ENCODE data around the gene TTK.

TTK gene

GRCh38 chr6:79969784-79970183, 34.7 kb upstream of the TTK start:
- no peaks in the 10 kb centered on the region for H3K36me3 ChIP-seq (ENCODE audit: control insufficient read depth in 1 of 2, insufficient read depth in 2 of 2, low read depth in 1 of 2, low read length in 2 of 2)
- no peak overlapping the region for H2AFZ ChIP-seq (ENCODE audit: low read depth, low read length)
- no peak overlapping the region for H3K4me2 ChIP-seq (ENCODE audit: low read length, poor library complexity, severe bottlenecking)
- H2BK15ac ChIP-seq (ENCODE audit: low read depth, poor library complexity, severe bottlenecking) = no peak overlapping the region
- 52% methylated on average over 2 of the region's 5 CpGs for WGBS
- H3K27ac ChIP-seq (ENCODE audit: low read length, poor library complexity, severe bottlenecking) = no peak overlapping the region
- no peak overlapping the region for H3K9ac ChIP-seq (ENCODE audit: low read length)
- H2AK5ac ChIP-seq (ENCODE audit: low read length, severe bottlenecking) = no peak overlapping the region
- H3K9me3 ChIP-seq (ENCODE audit: control insufficient read depth, low read length) = peaks cover 9% of the 10 kb centered on the region
- H3K4me1 ChIP-seq (ENCODE audit: control insufficient read depth, insufficient read depth, low read depth, low read length) = no peaks in the 10 kb centered on the region
- H3K18ac ChIP-seq (ENCODE audit: low read depth in 1 of 2, low read length in 2 of 2) = no peak overlapping the region
- no peak overlapping the region for H4K8ac ChIP-seq (ENCODE audit: low read length)
- no peak overlapping the region for H3K14ac ChIP-seq (ENCODE audit: low read length in 2 of 2)
- no peak overlapping the region for H2BK12ac ChIP-seq (ENCODE audit: low read length in 2 of 2)
- H3K23ac ChIP-seq (ENCODE audit: low read length in 2 of 2) = no peak overlapping the region
- DNase-seq = no peak
- no peaks in the 10 kb centered on the region for H3K79me1 ChIP-seq (replicated peaks; ENCODE audit: low read length, poor library complexity, severe bottlenecking)
- H4K91ac ChIP-seq (ENCODE audit: low read length) = no peak overlapping the region
- no peak overlapping the region for H2BK5ac ChIP-seq (ENCODE audit: low read depth, low read length, poor library complexity, severe bottlenecking)
- no peak overlapping the region for H2BK120ac ChIP-seq (ENCODE audit: low read depth, low read length)
- H3K27me3 ChIP-seq (ENCODE audit: control insufficient read depth in 1 of 2, insufficient read depth in 1 of 2, low read length in 2 of 2) = no peaks in the 10 kb centered on the region
- no peak overlapping the region for H3K4me3 ChIP-seq (ENCODE audit: insufficient read depth in 1 of 2, low read depth in 1 of 2, low read length in 2 of 2)
- no peak overlapping the region for H3K4ac ChIP-seq (ENCODE audit: low read depth in 1 of 2, low read length in 2 of 2)

DNA sequence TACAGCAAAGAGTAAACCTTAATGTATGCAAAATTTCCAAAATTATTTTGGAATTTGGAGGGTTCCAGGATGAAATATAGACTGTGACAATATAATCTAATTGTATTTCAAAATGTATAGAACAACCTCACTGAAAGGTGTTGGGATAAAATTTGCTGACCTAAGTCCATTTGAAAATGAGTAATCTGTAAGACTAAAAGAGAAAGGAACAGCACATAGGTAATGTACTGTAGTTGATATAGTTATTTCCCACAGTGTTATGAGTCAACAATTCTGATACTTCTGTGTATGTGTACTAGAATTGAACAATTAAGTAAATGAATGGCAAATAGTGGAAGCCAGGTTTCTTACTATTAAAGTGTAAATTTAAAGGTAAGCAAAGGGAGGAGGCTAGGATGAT, 33.3 kb upstream of the TTK start:
- Histone ChIP-seq H3K79me1 (replicated peaks; ENCODE audit: low read length, poor library complexity, severe bottlenecking) (no peaks in the 10 kb centered on the region), H2BK12ac (ENCODE audit: low read length in 2 of 2) (no peak overlapping the region), H3K27ac (ENCODE audit: low read length, poor library complexity, severe bottlenecking) (no peak overlapping the region), H3K27me3 (ENCODE audit: control insufficient read depth in 1 of 2, insufficient read depth in 1 of 2, low read length in 2 of 2) (no peaks in the 10 kb centered on the region), H2BK120ac (ENCODE audit: low read depth, low read length) (no peak overlapping the region), H3K36me3 (ENCODE audit: control insufficient read depth in 1 of 2, insufficient read depth in 2 of 2, low read depth in 1 of 2, low read length in 2 of 2) (no peaks in the 10 kb centered on the region), H3K4me2 (ENCODE audit: low read length, poor library complexity, severe bottlenecking) (no peak overlapping the region), H2AK5ac (ENCODE audit: low read length, severe bottlenecking) (no peak overlapping the region), H4K91ac (ENCODE audit: low read length) (no peak overlapping the region), H2BK5ac (ENCODE audit: low read depth, low read length, poor library complexity, severe bottlenecking) (no peak overlapping the region), H2BK15ac (ENCODE audit: low read depth, poor library complexity, severe bottlenecking) (no peak overlapping the region), H3K9me3 (ENCODE audit: control insufficient read depth, low read length) (peaks cover 5% of the 10 kb centered on the region), H3K4me3 (ENCODE audit: insufficient read depth in 1 of 2, low read depth in 1 of 2, low read length in 2 of 2) (no peak overlapping the region), H3K14ac (ENCODE audit: low read length in 2 of 2) (no peak overlapping the region), H3K4me1 (ENCODE audit: control insufficient read depth, insufficient read depth, low read depth, low read length) (no peaks in the 10 kb centered on the region), H3K23ac (ENCODE audit: low read length in 2 of 2) (no peak overlapping the region), H4K8ac (ENCODE audit: low read length) (no peak overlapping the region), H3K4ac (ENCODE audit: low read depth in 1 of 2, low read length in 2 of 2) (no peak overlapping the region), H2AFZ (ENCODE audit: low read depth, low read length) (no peak overlapping the region), H3K9ac (ENCODE audit: low read length) (no peak overlapping the region), H3K18ac (ENCODE audit: low read depth in 1 of 2, low read length in 2 of 2) (no peak overlapping the region)
- DNase-seq = no peak

- Histone ChIP-seq H3K18ac (ENCODE audit: low read depth in 1 of 2, low read length in 2 of 2) (no peak overlapping the region), H2BK120ac (ENCODE audit: low read depth, low read length) (no peak overlapping the region), H4K91ac (ENCODE audit: low read length) (no peak overlapping the region), H3K79me1 (replicated peaks; ENCODE audit: low read length, poor library complexity, severe bottlenecking) (no peaks in the 10 kb centered on the region), H3K4me3 (ENCODE audit: insufficient read depth in 1 of 2, low read depth in 1 of 2, low read length in 2 of 2) (no peak overlapping the region), H3K9ac (ENCODE audit: low read length) (no peak overlapping the region), H2BK15ac (ENCODE audit: low read depth, poor library complexity, severe bottlenecking) (no peak overlapping the region), H3K14ac (ENCODE audit: low read length in 2 of 2) (no peak overlapping the region), H3K4me1 (ENCODE audit: control insufficient read depth, insufficient read depth, low read depth, low read length) (peaks cover 2% of the 10 kb centered on the region), H3K36me3 (ENCODE audit: control insufficient read depth in 1 of 2, insufficient read depth in 2 of 2, low read depth in 1 of 2, low read length in 2 of 2) (no peaks in the 10 kb centered on the region), H3K27ac (ENCODE audit: low read length, poor library complexity, severe bottlenecking) (no peak overlapping the region), H3K23ac (ENCODE audit: low read length in 2 of 2) (no peak overlapping the region), H2AFZ (ENCODE audit: low read depth, low read length) (no peak overlapping the region), H4K8ac (ENCODE audit: low read length) (no peak overlapping the region), H2AK5ac (ENCODE audit: low read length, severe bottlenecking) (no peak overlapping the region), H3K27me3 (ENCODE audit: control insufficient read depth in 1 of 2, insufficient read depth in 1 of 2, low read length in 2 of 2) (no peaks in the 10 kb centered on the region), H3K4ac (ENCODE audit: low read depth in 1 of 2, low read length in 2 of 2) (no peak overlapping the region), H3K4me2 (ENCODE audit: low read length, poor library complexity, severe bottlenecking) (no peak overlapping the region), H2BK12ac (ENCODE audit: low read length in 2 of 2) (no peak overlapping the region), H3K9me3 (ENCODE audit: control insufficient read depth, low read length) (no peaks in the 10 kb centered on the region), H2BK5ac (ENCODE audit: low read depth, low read length, poor library complexity, severe bottlenecking) (no peak overlapping the region)
- 97% methylated on average over 3 of the region's 4 CpGs for WGBS
- DNase-seq = no peak
These were observed 22.8 kb upstream of the TTK start for GRCh38 chr6:79981652-79982051.

DNA sequence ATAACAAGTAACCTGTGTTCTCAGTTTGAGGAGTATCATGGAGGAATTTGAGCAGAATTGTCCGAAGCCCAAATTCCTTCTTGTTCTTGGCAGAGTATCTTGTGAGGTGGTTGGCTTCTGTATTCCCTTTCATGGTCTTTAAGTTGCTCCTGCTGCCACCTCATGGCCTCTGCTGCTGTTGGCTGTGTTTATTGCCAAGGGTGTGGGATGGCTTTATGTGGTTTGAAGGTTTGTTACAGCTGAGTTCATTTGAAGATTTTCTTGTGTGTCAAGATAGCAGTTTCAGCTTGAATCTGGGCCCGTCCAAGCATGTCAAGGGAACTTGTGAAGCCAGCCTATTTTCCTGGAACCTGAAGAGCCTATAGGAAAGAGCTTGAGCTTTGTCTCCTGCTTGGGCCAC, 20.2 kb upstream of the TTK start:
- Histone ChIP-seq H2BK120ac (ENCODE audit: low read depth, low read length) (no peak overlapping the region), H3K23ac (ENCODE audit: low read length in 2 of 2) (no peak overlapping the region), H3K14ac (ENCODE audit: low read length in 2 of 2) (no peak overlapping the region), H3K4me1 (ENCODE audit: control insufficient read depth, insufficient read depth, low read depth, low read length) (peaks cover 2% of the 10 kb centered on the region), H3K4me2 (ENCODE audit: low read length, poor library complexity, severe bottlenecking) (no peak overlapping the region), H2AFZ (ENCODE audit: low read depth, low read length) (no peak overlapping the region), H3K4ac (ENCODE audit: low read depth in 1 of 2, low read length in 2 of 2) (no peak overlapping the region), H3K36me3 (ENCODE audit: control insufficient read depth in 1 of 2, insufficient read depth in 2 of 2, low read depth in 1 of 2, low read length in 2 of 2) (no peaks in the 10 kb centered on the region), H2BK5ac (ENCODE audit: low read depth, low read length, poor library complexity, severe bottlenecking) (no peak overlapping the region), H3K9me3 (ENCODE audit: control insufficient read depth, low read length) (no peaks in the 10 kb centered on the region), H3K27ac (ENCODE audit: low read length, poor library complexity, severe bottlenecking) (no peak overlapping the region), H4K91ac (ENCODE audit: low read length) (no peak overlapping the region), H2AK5ac (ENCODE audit: low read length, severe bottlenecking) (no peak overlapping the region), H3K27me3 (ENCODE audit: control insufficient read depth in 1 of 2, insufficient read depth in 1 of 2, low read length in 2 of 2) (no peaks in the 10 kb centered on the region), H2BK15ac (ENCODE audit: low read depth, poor library complexity, severe bottlenecking) (no peak overlapping the region), H3K4me3 (ENCODE audit: insufficient read depth in 1 of 2, low read depth in 1 of 2, low read length in 2 of 2) (no peak overlapping the region), H3K79me1 (replicated peaks; ENCODE audit: low read length, poor library complexity, severe bottlenecking) (no peaks in the 10 kb centered on the region), H3K9ac (ENCODE audit: low read length) (no peak overlapping the region), H4K8ac (ENCODE audit: low read length) (no peak overlapping the region), H2BK12ac (ENCODE audit: low read length in 2 of 2) (no peak overlapping the region), H3K18ac (ENCODE audit: low read depth in 1 of 2, low read length in 2 of 2) (no peak overlapping the region)
- DNase-seq = no peak
- 91% methylated on average over 2 of the region's 2 CpGs for WGBS

Data from mesenchymal stem cell (in vitro differentiated cells and primary cell).